ENCODE results near the gene PMM2. TPM values are rescaled to one million over a fixed set of nuclear protein-coding genes. Genes with fewer than 3 reads are reported as not detected.

Gene PMM2
- total and polyA plus RNA-seq, 2 donors from 2014 or later = 21.5 to 39.5 TPM

DNA sequence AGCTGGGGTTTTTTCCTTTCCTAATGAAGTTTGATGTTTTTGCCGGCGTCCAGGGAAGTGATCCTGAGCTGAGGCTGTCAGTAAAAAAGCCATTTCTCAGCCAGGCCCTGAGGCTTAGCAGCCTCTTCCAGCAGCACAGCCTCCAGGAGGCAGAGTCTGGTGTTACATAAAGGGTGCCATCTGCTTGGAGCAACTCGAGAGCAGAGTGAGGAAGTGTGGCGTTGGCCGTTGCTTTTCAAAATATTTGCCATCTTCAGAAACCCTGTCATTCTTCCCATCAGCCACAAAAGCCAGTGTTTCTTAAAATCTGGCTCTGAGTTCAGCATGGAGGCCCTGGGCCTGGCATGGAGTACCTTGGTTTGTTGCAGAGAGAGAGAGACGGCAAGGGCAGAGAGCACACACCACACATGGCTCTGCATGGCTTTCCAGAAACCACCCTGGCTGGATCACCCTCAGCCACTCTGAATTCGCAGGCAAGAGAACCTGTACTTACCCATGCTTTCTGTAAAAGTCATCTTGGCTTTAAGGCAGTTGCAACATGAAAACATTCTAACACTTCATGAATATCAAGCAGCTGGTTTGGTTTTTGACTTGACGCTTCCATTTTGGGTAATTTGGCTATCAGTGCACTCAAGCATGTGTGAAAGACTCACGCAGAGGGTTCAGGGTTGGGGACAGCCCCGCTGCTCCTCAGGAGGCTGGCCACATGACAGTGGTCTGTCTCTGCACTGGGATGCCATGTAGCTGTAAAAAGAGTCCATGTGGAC lies 21.0 kb downstream of the PMM2 start:
- Histone ChIP-seq H3K4me3 (ENCODE audit: low read length in 3 of 3) (no peak overlapping the region), H3K9me3 (ENCODE audit: control insufficient read depth in 2 of 3, insufficient read depth in 1 of 3, low read length in 3 of 3) (no peaks in the 10 kb centered on the region), H3K27ac (ENCODE audit: low read depth in 2 of 2, low read length in 2 of 2) (no peak overlapping the region), H3K36me3 (ENCODE audit: control insufficient read depth in 2 of 3, insufficient read depth in 3 of 3, low read length in 3 of 3) (peaks cover 4 to 13% (median 10%) of the 10 kb centered on the region in 3 donors), H3K4me1 (ENCODE audit: control insufficient read depth in 2 of 3, insufficient read depth in 2 of 3, low read depth in 1 of 3, low read length in 3 of 3) (no peaks in the 10 kb centered on the region), H3K9ac (ENCODE audit: low read length in 3 of 3) (no peak overlapping the region), H3K27me3 (ENCODE audit: control insufficient read depth, insufficient read depth, low read length) (no peaks in the 10 kb centered on the region)
- intact Hi-C loops (cut with DNase I) = no loop called here
- TF ChIP-seq CTCF (IDR thresholded peaks at IDR 0.05; ENCODE audit: borderline replicate concordance, extremely low read depth, insufficient read depth) = no peak
- no peak for DNase-seq
- no peak for FAIRE-seq

- intact Hi-C loops (cut with DNase I) = no loop called here
- TF ChIP-seq CTCF (IDR thresholded peaks at IDR 0.05; ENCODE audit: borderline replicate concordance, extremely low read depth, insufficient read depth) = no peak
- H3K4me3 ChIP-seq (ENCODE audit: low read length in 3 of 3) = no peak overlapping the region
- H3K4me1 ChIP-seq (ENCODE audit: control insufficient read depth in 2 of 3, insufficient read depth in 2 of 3, low read depth in 1 of 3, low read length in 3 of 3) = no peaks in the 10 kb centered on the region
- H3K36me3 ChIP-seq (ENCODE audit: control insufficient read depth in 2 of 3, insufficient read depth in 3 of 3, low read length in 3 of 3) = peaks cover 4 to 7% (median 6%) of the 10 kb centered on the region in 3 donors
- H3K9ac ChIP-seq (ENCODE audit: low read length in 3 of 3) = no peak overlapping the region
- H3K9me3 ChIP-seq (ENCODE audit: control insufficient read depth in 2 of 3, insufficient read depth in 1 of 3, low read length in 3 of 3) = no peaks in the 10 kb centered on the region
- H3K27ac ChIP-seq (ENCODE audit: low read depth in 2 of 2, low read length in 2 of 2) = no peak overlapping the region
- no peaks in the 10 kb centered on the region for H3K27me3 ChIP-seq (ENCODE audit: control insufficient read depth, insufficient read depth, low read length)
- DNase-seq (no peak), FAIRE-seq (no peak)
Measured at GRCh38 chr16:8819411-8820034, 21.9 kb downstream of the PMM2 start.

GRCh38 chr16:8822403-8822802 lies 24.8 kb downstream of the PMM2 start:
- Histone ChIP-seq H3K27ac (ENCODE audit: low read depth in 2 of 2, low read length in 2 of 2) (no peak overlapping the region), H3K4me3 (ENCODE audit: low read length in 3 of 3) (no peak overlapping the region), H3K27me3 (ENCODE audit: control insufficient read depth, insufficient read depth, low read length) (no peaks in the 10 kb centered on the region), H3K9me3 (ENCODE audit: control insufficient read depth in 2 of 3, insufficient read depth in 1 of 3, low read length in 3 of 3) (no peaks in the 10 kb centered on the region), H3K9ac (ENCODE audit: low read length in 3 of 3) (no peak overlapping the region), H3K4me1 (ENCODE audit: control insufficient read depth in 2 of 3, insufficient read depth in 2 of 3, low read depth in 1 of 3, low read length in 3 of 3) (no peaks in the 10 kb centered on the region), H3K36me3 (ENCODE audit: control insufficient read depth in 2 of 3, insufficient read depth in 3 of 3, low read length in 3 of 3) (peaks cover 0 to 3% (median 0%) of the 10 kb centered on the region in 3 donors)
- FAIRE-seq (no peak), DNase-seq (no peak)
- TF ChIP-seq CTCF (IDR thresholded peaks at IDR 0.05; ENCODE audit: borderline replicate concordance, extremely low read depth, insufficient read depth) = no peak
- intact Hi-C loops (cut with DNase I) = no loop called here

Data from kidney (tissue), 14 donors.